K562 treated with DMSO at 1 percent for 4 hours (cell line): ENCODE measurements around the gene RBM10. TPM values are rescaled to one million over a fixed set of nuclear protein-coding genes. Genes with fewer than 3 reads are reported as not detected.

Experiments used
- total RNA-seq: library from RNA; unstranded; fragments of 300-600 nt; gene quantifications from 2 replicates; pipeline ENCODE4 v1.2.3, GENCODE V29; 2022; ENCODE audit not compliant: insufficient read depth

The RBM10 gene
- 53.9 and 60.0 TPM in 2 replicates for total RNA-seq

GRCh38 chrX:47144626-47145394, at the start of gene RBM10, which contains the start of gene NDUFB11:
RBM10 (plus strand) TSS chrX:47145221; CDS start chrX:47147482, 2,261 bp downstream.
NDUFB11 (minus strand) TSS chrX:47144702; CDS start chrX:47144679, 23 bp downstream.

GRCh38 chrX:47193475-47194193, 48.6 kb downstream of the RBM10 start, which contains the start of gene UBA1:
UBA1 (plus strand) TSS chrX:47193829; CDS start chrX:47198803, 4,974 bp downstream.

GRCh38 chrX:47218280-47218919, 73.4 kb downstream of the RBM10 start, which contains the start of gene CDK16:
CDK16 (plus strand) TSS chrX:47218681; CDS start chrX:47223558, 4,877 bp downstream.

GRCh38 chrX:47232803-47233332, 87.8 kb downstream of the RBM10 start, which contains the start of gene USP11:
USP11 (plus strand) TSS chrX:47233009; CDS start chrX:47233044, 35 bp downstream.

Other genes with a start within 250 kb of the RBM10 start
- gene JADE3, start 232.8 kb upstream of the RBM10 start, total RNA-seq: 4.4 and 5.4 TPM in 2 replicates
- gene RGN, start 66.8 kb upstream of the RBM10 start, total RNA-seq: not detected in 2 replicates
- 160 and 168 TPM in 2 replicates for gene NDUFB11, start 519 bp upstream of the RBM10 start, total RNA-seq
- 176 and 178 TPM in 2 replicates for gene UBA1, start 48.6 kb downstream of the RBM10 start, total RNA-seq
- 65.2 and 87.5 TPM in 2 replicates for gene CDK16, start 73.5 kb downstream of the RBM10 start, total RNA-seq
- 32.1 and 35.7 TPM in 2 replicates for gene USP11, start 87.8 kb downstream of the RBM10 start, total RNA-seq
- gene ZNF157, start 225.4 kb downstream of the RBM10 start, total RNA-seq: not detected in 2 replicates